Activated CD4-positive, CD25-positive, alpha-beta regulatory T cell (primary cell): ENCODE measurements around the gene RAB6A.

Source experiments
- DNase-seq, 4 experiments: peaks; one replicate each; lab custom pipeline; 2025; lab: John Stamatoyannopoulos, UW

RAB6A gene

DNA sequence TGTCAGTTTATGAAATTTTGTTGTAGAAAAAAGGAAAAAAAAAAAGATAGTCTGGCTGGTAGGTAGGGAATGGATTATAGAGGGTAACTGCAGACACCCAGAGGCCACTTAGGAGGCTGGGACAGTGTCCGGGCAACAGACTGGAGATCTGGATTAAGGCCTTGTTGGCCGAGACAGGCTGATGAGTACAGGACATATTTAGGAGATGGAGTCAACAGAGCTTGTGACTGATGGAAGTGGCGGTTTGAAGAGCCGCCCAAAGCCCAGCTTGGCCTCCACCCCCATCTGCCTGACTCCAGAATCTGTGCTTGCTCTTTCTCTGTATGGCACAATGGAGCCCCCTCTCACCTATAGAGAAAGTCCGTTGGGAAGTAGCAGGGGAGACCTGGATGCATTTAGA is 106.9 kb downstream of the RAB6A start:
- no peak for DNase-seq

- DNase-seq, result no peak
Measured at GRCh38 chr11:73652856-73653559, 107.9 kb downstream of the RAB6A start.

DNA sequence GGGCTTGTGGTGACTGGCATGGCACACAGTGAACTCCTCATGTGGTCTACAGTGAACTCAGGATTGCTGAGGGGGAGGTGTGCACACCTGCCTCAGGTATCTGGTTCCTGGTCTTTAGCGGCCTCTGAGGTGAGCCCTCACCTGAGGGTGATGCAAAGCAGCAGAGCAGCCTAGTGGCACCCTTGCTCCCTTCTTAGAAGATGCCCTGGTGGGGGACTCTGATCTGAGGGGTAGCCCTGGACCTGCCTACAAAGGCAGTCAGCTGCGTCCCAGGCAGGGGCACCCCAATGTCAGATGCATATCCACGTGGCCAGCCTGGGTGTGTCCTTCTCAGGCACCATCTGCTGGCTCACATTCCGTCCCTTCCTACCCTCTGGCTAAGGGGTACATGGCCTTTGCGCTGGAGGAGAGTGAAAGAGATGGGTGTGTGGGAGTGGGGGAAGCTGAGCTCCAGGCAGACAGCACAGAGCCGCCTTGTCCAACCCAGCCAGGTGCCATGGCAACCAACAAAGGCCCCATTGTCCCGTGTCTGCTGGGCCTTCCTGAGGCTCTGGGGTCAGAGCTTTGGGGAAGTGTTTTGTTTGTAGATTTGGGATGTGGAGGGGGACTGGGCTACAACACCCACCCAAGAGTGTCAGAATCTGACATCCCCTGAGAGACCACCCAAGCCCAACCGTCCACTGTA is 108.7 kb downstream of the RAB6A start:
- DNase-seq, result no peak

DNA sequence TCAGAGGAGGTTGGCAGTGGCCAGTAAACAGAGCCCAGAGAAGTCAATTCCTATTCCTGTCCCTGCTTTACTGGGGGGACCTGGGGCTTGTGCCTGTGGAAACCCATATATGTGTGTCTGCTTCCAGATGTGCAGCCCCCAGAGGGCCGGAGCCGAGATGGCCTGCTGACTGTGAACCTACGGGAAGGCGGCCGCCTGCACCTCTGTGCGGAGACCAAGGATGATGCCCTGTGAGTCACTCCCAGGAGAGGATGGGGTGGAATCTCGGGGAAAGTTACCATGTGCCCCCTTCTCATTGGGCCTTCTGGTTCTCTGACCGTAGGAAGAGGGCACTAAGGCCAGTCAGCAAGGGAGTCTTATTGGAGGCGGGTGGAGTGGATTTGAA is 109.2 kb downstream of the RAB6A start:
- no peak for DNase-seq

- DNase-seq, result no peak
Measured at GRCh38 chr11:73651252-73651651, 109.6 kb downstream of the RAB6A start.

- no peak for DNase-seq
Measured at GRCh38 chr11:73650400-73650799, 110.5 kb downstream of the RAB6A start.

DNA sequence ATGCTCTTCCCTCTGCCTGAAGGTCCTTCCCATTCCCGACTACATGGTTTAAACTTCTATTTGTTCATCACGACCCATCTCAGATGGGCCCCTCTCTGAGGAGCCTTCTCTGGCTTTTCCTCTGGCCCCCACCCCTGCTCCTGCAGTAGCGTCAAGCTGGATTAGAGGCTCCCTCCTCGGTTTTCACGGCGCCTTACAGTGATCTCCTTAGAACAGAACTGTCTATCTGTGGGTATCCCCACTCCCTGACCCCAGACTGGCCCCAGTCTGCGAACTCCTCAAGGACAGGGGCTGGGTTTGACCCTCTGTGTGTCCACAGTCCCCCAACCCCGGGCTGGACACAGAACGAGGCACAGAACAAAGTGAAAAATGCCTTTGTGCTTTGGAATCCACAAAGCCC is 111.7 kb downstream of the RAB6A start:
- DNase-seq, result no peak

- no peak for DNase-seq
Measured at GRCh38 chr11:73648571-73649046, 112.3 kb downstream of the RAB6A start.

DNA sequence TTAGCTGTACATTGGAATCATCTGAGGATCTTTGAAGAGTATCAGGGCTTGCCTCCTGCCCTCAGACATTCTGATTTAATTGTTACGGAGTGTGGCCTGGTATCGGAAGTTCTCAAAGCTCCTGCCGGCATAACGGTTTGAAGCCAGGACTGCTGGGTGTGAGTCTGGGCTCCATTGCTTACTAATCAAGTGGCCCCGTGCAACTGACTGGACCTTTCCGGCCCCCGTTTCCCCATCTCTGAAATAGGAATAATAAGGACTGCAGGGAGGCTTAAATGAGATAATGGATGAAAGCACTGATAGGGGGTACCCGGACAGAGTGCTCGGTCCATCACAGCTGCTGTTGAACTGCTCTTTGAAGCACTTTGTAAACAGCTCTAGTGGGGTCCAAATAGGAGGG is 112.8 kb downstream of the RAB6A start:
- no peak for DNase-seq

GRCh38 chr11:73647459-73648100 is 113.3 kb downstream of the RAB6A start:
- peak; percentile 76 to 90 (median 85) for DNase-seq

DNA sequence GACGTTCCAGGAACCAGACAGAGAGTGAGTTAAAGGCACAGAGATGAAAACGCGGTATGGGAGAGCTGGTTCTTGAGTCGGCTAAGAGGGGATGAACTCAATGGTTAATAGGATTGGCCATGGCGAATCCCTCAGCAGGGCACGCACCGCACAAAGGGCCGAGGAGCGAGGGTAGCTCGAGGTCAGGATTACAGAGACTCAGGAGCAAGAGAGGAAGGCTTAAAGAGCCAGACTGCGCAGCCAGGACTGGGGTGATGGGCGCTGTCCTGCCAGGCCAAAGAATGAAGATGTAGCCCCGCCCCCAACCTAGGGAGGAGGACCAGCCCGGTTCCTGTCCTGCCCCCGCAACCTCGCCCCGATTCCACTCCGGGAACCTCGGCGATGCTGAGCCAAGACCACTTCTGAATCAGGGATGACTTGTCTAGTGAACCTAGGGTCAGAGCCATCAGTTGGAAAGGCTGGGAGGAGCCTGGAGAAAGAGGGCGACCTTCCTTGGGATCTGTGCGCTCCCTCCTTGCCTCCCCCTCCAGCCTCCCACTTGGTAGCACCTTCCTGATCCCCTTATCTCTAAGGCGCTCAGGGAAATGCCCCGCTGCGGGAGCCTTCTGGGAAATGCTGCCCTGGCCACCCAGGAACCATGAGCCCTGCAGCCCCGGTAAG is 114.8 kb downstream of the RAB6A start, which contains the start of gene PLEKHB1:
PLEKHB1 (plus strand) TSS at position 610 of the 660 bp plus-strand sequence; CDS start at position 638, 28 bp downstream.
- DNase-seq, result no peak

- no peak for DNase-seq
Measured at GRCh38 chr11:73645121-73645969, 115.5 kb downstream of the RAB6A start.

GRCh38 chr11:73641668-73642067 is 119.2 kb downstream of the RAB6A start:
- no peak for DNase-seq

DNA sequence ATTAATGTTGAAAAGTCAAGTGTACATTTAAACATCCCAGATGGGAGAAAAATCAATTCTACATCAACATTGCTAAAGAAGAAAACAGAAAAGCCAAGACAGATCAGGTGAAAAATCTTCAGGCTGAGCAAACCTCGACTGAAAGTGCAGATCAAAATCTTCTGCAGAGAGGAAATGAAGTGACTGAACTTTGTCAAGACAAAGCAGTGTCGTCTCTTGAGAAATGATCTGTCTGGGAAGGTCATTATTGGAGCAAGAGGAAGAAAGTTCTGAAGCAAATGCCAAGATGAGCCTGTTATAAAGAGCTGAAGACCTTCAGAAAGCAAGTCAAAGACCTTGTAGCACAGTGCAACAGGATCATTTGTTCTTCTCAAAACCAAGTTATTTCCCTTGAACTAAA is 120.3 kb downstream of the RAB6A start:
- no peak for DNase-seq

- no peak for DNase-seq
Measured at GRCh38 chr11:73637012-73637411, 123.9 kb downstream of the RAB6A start.

DNA sequence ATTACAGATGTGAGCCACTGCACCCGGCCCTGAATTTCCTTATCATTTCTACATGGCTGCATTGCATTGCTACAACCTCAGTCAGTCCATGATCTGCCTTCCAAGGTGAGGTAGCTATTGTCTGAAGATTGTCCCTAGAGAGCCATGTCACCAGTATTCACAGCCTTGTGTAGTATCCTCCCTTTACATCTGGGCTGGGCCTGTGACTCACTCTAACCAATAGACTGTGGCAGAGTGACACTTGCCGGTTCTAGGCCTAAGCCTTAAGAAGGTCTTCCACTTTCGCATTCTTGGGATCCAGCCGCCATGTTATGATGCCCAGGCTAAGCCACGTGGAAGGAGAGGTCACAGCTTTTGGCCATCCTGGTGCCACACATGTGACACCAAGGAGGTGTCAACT is 124.6 kb downstream of the RAB6A start:
- DNase-seq, result no peak

DNA sequence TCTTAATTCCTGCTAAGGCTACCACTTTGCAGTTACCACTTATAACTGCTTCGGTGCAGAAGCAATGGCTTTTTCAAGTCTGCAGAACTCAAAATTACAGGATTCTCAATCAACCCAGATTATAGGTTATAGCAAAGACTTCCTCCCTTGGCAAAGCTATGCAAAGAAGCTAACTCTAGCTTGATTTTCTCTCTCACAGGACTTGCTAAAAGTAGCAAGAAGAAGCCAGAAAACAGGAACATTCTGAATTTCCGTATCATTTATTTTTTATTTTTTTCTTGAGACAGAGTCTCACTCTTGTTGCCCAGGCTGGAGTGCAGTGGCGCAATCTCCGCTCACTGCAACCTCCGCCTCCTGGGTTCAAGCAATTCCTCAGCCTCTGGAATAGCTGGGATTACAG is 125.2 kb downstream of the RAB6A start:
- no peak for DNase-seq

DNA sequence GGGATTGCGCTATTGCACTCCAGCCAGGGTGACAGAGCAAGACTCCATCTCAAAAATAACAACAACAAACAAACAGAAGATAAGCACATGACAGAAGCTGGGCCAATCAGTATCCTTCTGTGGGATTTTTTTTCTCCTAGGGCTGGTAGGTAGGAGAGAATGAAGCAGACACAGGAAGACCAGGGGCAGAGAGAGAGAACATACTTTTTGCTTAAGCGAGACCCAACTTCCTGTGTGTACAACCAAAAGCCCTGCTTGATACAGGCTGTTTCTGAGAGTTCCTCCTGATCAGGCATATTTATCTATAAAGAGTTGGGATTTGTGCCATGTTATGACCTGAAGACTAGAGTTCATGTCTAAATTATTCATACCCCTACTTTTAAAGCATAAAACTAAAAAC is 126.9 kb downstream of the RAB6A start:
- no peak for DNase-seq

DNA sequence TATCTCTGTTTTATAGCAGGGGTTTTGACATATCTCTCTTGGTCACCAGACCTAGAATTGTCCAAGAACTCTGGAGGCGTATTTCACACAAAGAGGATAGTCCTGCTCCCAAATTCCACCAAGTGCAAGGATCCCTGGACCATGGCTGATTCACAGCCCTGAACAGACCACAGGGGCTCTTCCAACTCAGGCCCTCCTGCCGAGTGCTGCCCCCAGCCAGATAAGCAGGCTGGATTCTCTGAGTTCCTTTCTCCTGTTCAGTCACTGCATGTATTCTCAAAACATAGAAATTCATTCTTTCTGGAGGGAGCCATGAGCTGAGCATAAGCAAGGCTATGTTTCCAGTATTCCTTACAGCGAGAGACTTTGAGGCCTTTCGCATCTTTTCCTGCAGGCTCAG is 127.9 kb downstream of the RAB6A start:
- DNase-seq, result no peak

DNA sequence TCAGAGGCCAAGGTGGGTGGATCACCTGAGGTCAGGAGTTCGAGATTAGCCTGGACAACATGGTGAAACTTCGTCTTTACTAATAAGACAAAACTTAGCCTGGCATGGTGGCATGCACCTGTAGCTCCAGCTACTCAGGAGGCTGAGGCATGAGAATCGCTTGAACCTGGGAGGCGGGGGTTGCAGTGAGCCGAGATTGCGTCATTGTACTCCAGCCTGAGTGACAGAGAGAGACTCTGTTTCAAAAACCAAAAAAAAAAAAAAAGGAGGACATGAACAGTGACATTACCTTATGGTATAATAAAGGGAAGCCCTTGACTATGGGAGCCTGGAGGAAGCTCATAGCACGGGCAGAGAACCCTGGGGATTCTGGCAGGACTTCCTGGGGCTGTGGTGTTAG is 131.0 kb downstream of the RAB6A start:
- DNase-seq, result no peak

GRCh38 chr11:73625696-73626318 is 135.1 kb downstream of the RAB6A start:
- DNase-seq, result peak; percentile 23 to 43 (median 40)
